Measurements from ENCODE around the gene MILR1.

MILR1 gene

GRCh38 chr17:64503341-64503740, 54.4 kb downstream of the MILR1 start:
- DNase-seq (ENCODE audit: low read depth in 2 of 2): no peak

- DNase-seq (ENCODE audit: low read depth in 2 of 2): no peak
Measured at GRCh38 chr17:64503821-64504768, 55.2 kb downstream of the MILR1 start.

- DNase-seq (ENCODE audit: low read depth in 2 of 2): no peak
Measured at GRCh38 chr17:64504769-64505339, 55.9 kb downstream of the MILR1 start.

- DNase-seq (ENCODE audit: low read depth in 2 of 2): peak; percentile 67 to 74
Measured at GRCh38 chr17:64505340-64506200, 56.7 kb downstream of the MILR1 start.

GRCh38 chr17:64506201-64506575, 57.3 kb downstream of the MILR1 start, which contains the start of gene DDX5:
TSS of gene DDX5 (minus strand) at chr17:64506289. CDS start at chr17:64506119, 170 bp downstream.
- peak; percentile 96 to 97 for DNase-seq (ENCODE audit: low read depth in 2 of 2)

GRCh38 chr17:64506576-64507412, 57.9 kb downstream of the MILR1 start, which contains the start of gene CEP95:
TSS of gene CEP95 (plus strand) at chr17:64506977. CDS start at chr17:64507098, 121 bp downstream.
- peak; percentile 91 to 95 for DNase-seq (ENCODE audit: low read depth in 2 of 2)

- peak in 1 of 2 experiments; percentile 8 for DNase-seq (ENCODE audit: low read depth in 2 of 2)
Measured at GRCh38 chr17:64507413-64507782, 58.5 kb downstream of the MILR1 start.

- no peak for DNase-seq (ENCODE audit: low read depth in 2 of 2)
Measured at GRCh38 chr17:64508683-64509082, 59.8 kb downstream of the MILR1 start.

- no peak for DNase-seq (ENCODE audit: low read depth in 2 of 2)
Measured at GRCh38 chr17:64509179-64509578, 60.3 kb downstream of the MILR1 start.

- DNase-seq (ENCODE audit: low read depth in 2 of 2): no peak
Measured at GRCh38 chr17:64515419-64515818, 66.5 kb downstream of the MILR1 start.

- DNase-seq (ENCODE audit: low read depth in 2 of 2): no peak
Measured at GRCh38 chr17:64515829-64516228, 66.9 kb downstream of the MILR1 start.
